Measurements from ENCODE around the gene ENPP1.

Gene ENPP1

DNA sequence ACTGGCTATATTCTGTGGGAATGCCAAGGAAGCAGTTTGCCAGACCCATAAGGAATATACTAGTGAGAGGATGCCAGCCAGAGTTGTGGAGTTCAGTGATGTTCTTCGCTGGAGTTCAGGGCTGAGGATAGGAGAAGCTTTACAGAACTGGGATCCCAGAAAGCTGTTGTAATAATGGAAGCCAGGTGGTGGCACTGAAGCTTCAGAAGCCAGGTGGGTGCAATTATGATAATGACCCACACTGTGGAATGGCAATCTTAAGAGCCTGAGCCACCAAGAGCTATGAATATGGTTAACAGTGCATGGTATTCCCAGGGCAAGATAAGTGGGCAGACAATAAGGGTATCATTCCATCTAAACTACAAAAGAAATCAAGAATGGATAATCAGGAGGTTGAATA is 25.1 kb upstream of the ENPP1 start:
- TF ChIP-seq, protein P1, sequence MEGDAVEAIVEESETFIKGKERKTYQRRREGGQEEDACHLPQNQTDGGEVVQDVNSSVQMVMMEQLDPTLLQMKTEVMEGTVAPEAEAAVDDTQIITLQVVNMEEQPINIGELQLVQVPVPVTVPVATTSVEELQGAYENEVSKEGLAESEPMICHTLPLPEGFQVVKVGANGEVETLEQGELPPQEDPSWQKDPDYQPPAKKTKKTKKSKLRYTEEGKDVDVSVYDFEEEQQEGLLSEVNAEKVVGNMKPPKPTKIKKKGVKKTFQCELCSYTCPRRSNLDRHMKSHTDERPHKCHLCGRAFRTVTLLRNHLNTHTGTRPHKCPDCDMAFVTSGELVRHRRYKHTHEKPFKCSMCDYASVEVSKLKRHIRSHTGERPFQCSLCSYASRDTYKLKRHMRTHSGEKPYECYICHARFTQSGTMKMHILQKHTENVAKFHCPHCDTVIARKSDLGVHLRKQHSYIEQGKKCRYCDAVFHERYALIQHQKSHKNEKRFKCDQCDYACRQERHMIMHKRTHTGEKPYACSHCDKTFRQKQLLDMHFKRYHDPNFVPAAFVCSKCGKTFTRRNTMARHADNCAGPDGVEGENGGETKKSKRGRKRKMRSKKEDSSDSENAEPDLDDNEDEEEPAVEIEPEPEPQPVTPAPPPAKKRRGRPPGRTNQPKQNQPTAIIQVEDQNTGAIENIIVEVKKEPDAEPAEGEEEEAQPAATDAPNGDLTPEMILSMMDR (IDR thresholded peaks at IDR 0.05; ENCODE audit: borderline replicate concordance, insufficient read depth, low read depth, low read length) = no peak

DNA sequence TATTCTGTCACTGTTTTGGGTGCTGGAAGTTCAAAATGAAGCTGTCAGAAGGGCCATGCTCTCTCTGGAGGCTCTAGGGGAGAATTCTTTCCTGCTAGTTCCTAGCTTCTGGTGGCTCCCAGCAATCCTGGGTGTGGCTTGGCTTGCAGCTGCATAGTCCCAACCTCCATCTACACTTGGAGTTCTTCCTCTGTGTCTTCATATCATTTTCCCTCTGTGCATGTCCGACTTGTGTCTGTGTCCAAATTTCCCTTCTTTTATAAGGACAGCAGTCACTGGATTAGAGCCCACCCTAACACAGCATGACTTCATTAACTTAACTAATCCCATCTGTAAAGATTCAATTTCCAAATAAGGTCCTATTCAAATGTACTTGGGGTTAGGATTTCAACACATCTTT is 23.3 kb upstream of the ENPP1 start:
- TF ChIP-seq, protein P1 (IDR thresholded peaks at IDR 0.05; ENCODE audit: borderline replicate concordance, insufficient read depth, low read depth, low read length) = no peak
- no peak overlapping the region for H3K4me3 ChIP-seq (ENCODE audit: low read depth, low read length)

More for the DNA sequence above, 25.1 kb upstream of the ENPP1 start:
- no peak overlapping the region for H3K4me3 ChIP-seq (ENCODE audit: low read depth, low read length)

DNA sequence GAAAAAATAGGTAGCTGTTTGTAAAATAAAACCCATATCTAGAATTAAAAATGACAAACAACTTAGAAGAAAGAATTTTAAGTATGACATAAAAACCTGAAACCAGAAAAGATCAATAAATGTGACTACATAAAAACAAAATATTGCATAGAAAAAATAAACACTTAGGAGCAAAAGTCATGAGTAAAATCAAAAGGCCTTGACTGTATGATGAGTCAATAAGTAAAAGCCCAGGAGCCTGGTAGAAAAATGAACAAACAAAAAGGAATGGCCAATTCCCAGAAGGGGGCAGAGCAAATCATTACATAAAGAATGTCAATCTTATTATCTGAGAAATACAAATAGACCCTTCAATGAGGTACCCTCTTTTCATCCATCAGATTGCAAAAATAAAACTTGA is 20.7 kb upstream of the ENPP1 start:
- H3K4me3 ChIP-seq (ENCODE audit: low read depth, low read length) = no peak overlapping the region

DNA sequence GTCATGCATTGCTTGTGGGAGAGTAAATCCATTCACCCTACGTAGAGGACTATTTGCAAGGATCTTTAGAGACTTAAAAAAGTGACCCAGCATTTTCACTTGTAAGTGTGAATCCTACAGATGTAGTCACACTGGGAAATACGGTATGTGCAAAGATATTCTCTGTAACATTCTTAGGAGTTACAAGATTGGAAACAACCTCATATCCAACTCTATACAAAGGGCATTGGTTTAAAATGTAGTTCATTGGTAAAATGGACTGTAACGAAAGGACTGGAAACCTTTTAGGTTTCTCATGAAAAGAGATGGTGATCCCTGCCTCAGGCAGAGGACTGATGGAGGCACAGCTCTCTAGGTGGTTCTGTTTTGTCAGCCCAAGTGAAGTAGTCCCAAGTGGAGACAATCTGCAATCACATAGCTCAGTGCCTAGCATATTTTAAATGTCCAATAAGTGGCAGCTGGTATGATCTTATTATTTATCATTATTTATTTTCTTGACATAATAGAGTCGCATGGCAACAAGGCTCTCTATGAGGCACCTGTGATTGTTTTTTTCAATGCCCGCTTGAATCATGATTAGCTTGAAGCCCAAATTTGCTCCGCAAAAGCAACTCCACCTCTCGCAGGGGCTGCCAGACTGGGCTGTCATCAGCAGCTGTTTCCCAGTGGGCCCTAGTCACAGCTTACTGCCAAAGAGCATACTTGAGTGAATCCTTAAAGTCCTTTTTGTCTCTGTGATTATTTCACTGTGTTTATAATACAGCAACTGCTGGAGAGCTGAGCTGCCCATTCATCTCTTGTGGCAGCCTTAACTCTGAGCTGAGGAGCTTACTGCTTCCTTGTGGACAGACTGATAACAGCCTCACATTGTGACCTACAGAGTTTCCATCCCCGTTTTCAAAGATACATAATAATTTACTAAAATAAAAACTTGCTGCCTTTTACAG is 19.8 kb upstream of the ENPP1 start:
- TF ChIP-seq, protein P1 (IDR thresholded peaks at IDR 0.05; ENCODE audit: borderline replicate concordance, insufficient read depth, low read depth, low read length) = no peak
- H3K4me3 ChIP-seq (ENCODE audit: low read depth, low read length) = no peak overlapping the region

More for the DNA sequence above, 20.7 kb upstream of the ENPP1 start:
- TF ChIP-seq, protein P1 (IDR thresholded peaks at IDR 0.05; ENCODE audit: borderline replicate concordance, insufficient read depth, low read depth, low read length) = no peak

DNA sequence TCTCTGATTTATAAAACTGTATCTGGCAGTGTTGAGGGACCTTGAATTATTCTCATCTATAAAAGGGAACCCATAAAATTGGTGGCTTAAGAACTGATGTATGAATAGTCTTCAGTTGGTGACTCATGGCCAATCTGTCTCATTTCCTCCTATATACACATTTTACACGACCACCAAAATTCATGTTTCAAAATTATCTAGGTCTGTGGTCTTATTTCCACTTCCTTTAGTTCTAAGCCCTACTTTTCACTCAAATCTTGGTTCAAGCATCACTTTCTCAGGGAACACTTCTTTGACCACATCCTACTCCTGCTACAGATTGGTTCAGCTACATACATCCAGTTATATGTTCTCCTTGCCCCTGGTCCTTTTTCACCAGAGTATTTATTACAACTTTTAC is 18.6 kb upstream of the ENPP1 start:
- H3K4me3 ChIP-seq (ENCODE audit: low read depth, low read length) = no peak overlapping the region
- TF ChIP-seq, protein P1 (IDR thresholded peaks at IDR 0.05; ENCODE audit: borderline replicate concordance, insufficient read depth, low read depth, low read length) = no peak

DNA sequence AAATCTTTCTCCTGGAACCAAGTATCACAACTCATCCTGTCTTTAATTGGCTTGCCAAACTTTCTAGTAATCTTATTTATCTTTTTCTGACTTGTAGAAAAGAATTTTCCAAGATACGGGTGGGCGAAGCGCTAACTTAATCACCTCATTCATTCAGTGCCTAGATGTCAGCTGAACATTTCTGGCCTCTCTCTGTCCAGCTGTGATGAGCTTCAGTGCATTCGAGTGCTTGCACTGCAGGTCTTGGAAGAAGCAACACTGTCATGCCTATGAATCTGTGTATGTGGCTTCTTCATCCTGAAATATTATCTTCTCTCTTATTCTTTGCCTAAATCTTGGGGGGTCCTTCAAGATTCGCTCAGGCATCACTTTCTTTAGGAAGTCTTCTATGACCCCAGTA is 16.3 kb upstream of the ENPP1 start:
- H3K4me3 ChIP-seq (ENCODE audit: low read depth, low read length) = no peak overlapping the region
- TF ChIP-seq, protein P1 (IDR thresholded peaks at IDR 0.05; ENCODE audit: borderline replicate concordance, insufficient read depth, low read depth, low read length) = no peak

DNA sequence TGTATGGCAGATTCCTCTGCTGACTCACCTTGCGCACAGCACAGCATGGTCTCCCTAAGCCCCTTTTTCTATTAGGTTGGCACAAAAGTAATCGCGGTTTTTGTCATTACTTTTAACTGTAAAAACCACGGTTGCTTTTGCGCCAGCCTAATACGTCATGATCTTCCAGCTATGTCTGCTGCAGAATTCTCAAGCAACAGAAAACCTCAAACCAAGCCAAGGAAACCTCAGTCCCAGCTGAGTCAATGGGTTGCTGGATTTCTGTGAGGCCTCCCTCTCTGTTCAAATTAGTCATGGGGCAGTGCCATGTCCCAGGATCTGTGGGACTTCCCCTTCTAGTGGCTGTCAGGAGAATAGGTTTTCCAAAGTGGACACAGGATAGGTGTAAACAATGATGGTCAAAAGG is 15.7 kb upstream of the ENPP1 start:
- TF ChIP-seq, protein P1 (IDR thresholded peaks at IDR 0.05; ENCODE audit: borderline replicate concordance, insufficient read depth, low read depth, low read length) = no peak

More for the DNA sequence above, 15.7 kb upstream of the ENPP1 start:
- H3K4me3 ChIP-seq (ENCODE audit: low read depth, low read length) = no peak overlapping the region
